HG03520 (cell line): ENCODE measurements around the gene RBFOX1.

Experiments used
- ATAC-seq: cut with Tn5 transposase; IDR thresholded peaks from one replicate; pipeline ENCODE4 v1.9.1; 2021; ENCODE audit warnings: mild to moderate bottlenecking, moderate library complexity; ENCODE audit not compliant: unreplicated experiment

The RBFOX1 gene

DNA sequence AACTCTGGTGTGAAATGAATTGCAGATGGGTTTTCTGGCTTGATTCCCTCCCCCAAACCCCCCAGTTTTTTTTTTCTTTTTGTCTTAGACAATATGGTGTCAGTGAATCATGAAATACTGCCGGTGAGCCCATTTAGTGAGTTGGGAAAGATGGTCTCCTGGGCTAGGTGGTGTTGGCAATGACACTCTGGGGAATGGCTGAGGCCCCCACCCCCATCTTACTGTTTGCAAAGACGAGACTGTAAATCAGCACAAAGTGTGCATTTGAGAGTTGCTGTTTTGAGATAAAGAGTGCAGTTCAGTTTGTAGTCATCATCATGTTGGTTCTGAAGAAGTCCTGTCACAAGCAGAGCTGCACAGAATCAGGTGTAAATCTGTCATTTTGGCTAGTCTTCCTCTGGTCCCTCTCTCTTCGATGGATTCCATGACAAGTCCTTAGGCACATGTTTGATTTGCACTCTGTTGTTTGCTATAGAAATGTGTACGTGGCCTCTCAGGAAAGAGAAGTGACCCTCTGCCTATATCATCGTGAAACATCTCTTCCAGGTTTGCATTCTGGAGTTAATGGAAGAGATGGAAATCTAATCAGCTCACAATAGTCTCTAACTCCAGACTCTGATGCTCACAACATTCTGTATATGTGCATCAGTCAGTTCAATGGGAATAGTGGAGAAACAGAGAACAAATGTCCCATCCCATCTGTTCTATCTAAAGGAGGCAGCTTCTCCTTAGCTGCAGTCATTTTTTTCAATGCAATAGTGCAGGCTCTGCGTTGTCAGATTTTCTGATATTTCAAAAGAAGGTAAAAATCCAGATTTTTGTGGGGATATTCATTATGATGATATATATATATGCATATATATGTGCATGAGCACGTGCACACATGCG is 34.6 kb downstream of the RBFOX1 start:
- ATAC-seq: no peak

DNA sequence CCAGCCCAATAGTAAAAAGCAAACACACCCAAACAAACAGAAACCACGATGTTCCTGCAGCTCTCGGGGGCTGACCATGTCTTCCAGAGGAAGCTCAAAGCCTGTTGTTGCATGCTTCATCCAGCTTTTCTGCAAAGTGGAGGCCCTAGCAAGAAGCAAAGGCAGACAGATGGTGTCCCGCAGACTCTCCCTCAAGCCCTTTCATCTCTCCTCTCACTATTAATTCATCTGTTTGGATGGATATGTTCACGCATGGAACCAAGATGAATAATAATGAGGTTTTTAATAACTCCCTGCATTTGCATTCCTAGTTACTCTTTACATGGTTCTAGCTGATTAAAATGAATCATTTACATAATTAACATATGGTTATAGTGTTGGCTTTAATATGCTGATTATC is 36.6 kb downstream of the RBFOX1 start:
- ATAC-seq: no peak

DNA sequence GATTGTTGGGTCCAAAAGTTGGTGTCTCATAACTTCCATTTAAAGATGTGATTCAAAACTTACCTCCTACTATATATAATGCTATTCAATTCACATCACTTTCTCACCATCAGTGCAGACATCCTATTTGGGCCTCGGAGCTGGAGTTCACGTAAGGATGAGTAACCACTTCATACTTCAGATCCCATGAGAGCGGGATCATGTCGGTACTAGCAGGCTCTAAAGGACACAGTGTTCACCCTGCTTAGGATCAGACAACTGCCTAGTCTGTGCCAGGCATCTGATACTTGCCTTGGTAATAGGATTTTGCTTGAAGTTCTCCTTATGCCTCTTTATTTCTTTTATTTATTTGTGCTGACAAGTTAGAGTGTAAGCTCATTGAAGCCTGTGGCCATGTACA is 39.5 kb downstream of the RBFOX1 start:
- no peak for ATAC-seq

DNA sequence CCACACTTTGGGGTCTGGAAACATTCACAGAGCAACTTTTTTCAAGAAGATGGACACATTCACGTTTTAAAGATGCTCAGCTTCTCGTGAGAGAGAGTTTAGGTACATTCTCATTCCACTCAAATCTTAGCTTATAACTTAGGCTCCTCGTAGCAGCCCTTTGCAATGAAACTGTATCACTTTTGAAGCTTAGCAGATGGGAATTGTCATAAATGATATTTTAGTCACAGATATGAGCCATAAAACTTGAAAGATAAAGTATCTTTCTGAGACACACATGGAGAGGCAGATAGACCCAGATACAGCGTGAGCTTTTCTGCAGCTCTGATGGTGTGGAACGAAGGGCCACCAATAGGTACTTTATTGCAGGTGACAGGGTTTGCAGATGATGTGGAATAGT is 41.1 kb downstream of the RBFOX1 start:
- ATAC-seq: no peak

DNA sequence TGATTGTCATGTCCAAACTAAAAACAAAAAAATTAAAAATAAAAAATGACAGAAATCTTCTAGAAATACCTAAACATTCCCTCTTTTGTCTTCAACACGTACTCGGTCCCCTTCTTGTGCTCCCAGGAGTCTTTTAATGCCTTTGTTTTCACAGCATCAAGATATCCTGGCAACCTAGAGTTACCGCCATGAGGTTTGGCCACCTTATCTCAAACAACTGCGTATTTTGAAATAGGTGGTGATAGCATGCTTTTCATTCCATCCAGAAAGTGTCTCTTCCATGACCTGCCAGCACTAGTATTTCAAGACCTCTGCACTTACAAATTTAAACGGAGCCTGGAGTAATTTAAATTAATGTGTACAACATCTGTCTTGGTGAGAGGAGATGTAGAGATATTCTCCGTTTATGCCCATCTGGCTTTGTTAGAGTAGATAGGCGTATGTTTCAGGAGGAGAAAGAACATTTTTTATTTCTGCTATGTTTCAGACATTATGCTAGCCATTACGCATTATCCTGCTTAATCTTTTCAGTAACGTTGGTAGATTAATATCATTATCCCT is 42.0 kb downstream of the RBFOX1 start:
- no peak for ATAC-seq

DNA sequence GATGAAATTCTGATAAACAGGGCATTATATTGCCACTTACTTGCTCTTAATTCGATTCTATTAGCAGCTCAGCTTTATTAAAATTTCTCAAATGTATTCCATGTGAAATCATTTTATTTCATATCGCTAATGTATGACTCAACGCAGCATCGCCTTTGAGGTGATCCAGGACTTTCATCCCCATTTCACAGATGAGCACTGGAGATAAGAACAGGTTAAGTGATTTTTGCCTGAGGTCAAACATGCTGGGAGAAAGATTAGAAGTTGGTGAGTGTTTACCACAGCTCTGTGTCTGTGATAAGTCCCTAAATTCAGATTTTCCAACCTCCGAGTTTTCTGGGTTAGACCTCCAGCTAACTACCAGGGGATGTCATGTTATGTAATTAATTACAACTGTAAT is 43.6 kb downstream of the RBFOX1 start:
- ATAC-seq: no peak

DNA sequence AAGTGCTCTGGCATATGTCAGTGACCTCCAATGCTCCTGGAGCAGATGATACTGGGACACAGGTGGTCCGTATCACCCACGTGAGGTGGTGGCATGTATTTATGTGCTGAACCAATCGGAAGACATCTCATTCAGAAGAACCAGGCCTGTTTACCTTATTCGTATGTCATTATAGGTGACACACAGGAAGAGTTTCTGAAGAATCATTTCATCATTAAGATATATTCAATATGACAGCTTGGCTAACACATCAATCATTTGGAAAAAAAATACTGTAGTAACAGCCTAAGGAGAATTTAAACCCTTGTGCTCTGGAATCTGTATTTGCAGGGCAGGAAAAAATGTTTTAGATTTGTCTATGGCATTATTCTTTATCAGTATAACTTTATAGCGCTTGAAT is 44.6 kb downstream of the RBFOX1 start:
- no peak for ATAC-seq

DNA sequence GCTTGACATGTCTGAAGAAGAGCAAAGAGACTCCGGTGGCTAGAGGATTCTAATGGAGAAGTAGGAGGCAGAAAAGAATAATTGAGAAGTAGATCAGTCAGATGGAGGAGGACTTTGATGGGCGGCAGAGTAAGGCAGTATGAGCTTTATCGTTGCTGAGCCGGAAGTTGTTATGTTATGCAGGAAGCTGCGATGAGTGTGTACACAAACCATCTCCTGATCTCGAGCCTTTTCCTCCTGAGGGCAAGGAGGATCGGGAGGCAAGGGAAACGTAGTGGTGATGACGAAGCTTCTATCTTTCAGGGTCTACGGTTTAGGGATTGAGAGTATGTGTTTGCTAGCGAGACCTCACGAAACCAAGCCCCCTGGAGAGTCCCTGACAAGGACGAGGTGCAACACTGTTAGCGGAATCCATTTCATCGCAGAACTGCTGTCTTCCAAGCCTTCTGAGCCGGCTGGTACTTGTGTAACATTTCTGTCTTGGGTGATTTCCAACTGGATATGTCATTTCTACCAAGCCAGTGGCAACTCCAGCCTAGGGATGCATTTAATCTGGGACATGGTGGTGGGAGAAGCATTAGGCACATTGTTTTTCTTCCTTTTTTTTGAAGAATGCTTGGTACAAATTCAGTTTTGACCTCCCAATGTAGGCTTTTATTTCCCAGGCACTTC is 45.5 kb downstream of the RBFOX1 start:
- ATAC-seq: no peak

DNA sequence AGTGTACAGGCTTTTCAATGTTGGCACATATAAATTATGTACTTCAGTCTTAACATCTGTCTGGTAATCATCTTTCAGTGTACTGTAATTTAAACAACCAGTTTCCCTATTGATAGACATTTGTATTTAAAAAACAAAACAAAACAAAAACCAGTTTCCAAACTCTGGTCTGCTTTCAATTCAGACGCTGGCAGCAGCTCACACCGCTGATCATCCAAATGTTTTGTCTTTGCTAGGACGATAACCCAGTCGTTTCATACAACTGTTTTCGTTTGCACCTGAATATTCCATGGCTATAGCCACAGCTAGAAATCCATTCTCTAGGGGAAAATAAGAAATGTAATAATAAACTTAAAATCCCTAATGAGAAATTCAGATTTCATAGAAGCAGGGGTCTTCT is 47.8 kb downstream of the RBFOX1 start:
- ATAC-seq: no peak

DNA sequence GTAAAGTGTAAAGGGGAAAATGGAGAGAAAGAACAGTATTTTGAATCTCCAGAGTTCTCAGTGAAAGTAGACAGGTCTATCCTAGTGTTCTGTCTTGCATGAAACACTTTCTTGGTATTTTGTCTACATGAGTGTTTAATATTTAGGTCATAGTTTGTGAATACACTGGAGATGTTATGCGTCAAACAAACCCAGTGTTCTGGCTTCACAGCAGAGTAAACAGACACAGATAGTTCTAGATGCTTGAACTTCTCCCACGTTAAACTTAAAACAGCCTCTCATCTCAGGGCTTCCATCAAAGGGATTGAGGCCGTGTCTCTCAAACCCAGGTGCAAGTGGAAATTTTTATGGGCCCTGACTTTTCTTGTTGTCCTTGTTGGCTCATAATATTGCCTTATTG is 48.3 kb downstream of the RBFOX1 start:
- ATAC-seq: no peak

DNA sequence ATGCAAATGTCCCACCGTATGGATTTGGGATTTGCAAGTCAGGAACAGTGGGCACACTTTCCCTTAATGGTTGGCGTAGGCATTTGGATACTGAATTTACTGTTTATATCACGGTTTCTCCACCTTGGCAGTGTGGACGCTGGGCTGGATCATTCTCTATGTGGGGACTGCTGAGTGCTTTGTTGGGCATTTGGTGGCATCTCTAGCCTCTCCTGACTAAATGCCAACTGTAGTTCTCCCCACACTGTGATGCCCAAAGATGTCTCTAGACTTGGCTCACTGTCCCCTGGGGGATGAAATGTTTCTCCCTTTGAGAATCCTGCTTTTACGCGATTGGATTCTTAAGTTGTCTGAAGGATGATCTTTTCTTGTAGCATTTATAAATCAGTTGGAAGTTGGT is 49.0 kb downstream of the RBFOX1 start:
- ATAC-seq: no peak

DNA sequence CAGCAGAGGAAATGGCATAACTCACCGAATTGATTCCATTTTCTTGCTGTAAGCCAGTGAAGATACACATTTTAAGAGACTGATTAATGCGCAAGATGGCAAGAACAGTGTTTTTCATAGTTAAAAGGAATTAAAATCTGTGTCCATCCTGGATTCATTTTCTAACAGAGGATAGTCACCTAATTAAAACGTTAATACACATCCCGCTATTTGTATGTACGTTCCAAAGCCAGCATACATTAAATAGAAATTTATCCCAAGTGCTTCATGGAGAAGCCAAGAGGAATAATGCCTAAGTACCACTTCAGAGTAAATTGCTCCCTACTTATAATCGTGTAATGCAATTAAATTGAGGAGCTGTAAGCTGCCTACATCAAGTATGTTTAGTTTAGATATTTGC is 49.9 kb downstream of the RBFOX1 start:
- ATAC-seq: no peak

DNA sequence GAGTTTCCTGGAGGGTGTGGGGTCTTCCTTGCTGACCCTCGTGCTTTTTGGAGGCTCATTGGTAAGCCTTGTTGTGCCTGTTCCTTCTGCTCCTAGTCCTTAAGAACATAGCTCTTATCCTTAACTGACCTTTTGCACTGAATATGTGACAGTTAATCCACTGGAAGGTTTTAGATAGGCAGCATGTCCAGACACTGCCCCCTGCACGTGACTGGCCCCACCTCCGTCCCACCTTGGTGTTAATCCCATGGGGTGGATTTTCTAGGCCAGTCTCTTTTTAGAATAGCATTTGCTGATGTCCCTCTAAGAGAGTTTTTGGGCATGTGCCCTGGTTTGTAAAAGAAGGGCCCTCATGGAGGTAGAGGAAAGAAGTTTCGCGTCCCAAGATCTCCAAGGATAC is 58.3 kb downstream of the RBFOX1 start:
- no peak for ATAC-seq

DNA sequence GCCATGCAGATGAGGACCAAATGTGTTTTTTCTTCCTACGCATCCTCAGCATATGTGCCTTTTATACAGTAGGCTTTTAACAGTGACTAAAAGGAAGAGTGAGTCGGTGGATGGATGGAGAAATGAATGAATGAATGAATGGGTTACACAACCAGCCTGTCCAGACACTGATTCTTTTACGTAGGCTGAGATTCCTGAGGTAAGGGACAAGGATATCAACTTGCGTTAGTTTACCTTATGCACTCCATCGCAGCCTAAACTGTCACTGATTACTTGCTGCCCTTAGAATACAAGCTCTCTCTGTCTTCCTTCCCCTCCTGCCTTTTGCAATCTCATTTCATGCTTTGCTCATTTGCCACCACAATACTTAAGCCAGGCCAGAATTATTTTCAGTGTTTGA is 59.0 kb downstream of the RBFOX1 start:
- ATAC-seq: no peak

DNA sequence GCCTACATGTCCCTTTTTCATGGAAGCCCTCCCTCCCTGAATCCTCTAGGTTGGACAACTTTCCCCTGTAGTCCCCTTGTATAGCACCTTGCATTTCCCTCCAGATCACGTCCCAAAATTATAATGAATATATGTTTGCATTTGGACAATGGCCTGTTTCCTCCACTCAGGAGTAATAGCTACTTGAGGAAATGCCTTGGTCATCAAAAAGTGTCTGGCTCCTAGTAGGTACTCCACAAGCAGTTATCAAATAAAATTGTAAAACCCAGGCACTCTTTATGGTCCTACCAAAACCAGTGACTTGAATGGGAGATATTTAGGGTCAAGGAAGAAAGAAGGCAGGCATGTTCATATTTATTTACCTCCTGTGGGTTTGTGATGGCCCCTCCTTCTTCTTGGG is 59.6 kb downstream of the RBFOX1 start:
- ATAC-seq: no peak

DNA sequence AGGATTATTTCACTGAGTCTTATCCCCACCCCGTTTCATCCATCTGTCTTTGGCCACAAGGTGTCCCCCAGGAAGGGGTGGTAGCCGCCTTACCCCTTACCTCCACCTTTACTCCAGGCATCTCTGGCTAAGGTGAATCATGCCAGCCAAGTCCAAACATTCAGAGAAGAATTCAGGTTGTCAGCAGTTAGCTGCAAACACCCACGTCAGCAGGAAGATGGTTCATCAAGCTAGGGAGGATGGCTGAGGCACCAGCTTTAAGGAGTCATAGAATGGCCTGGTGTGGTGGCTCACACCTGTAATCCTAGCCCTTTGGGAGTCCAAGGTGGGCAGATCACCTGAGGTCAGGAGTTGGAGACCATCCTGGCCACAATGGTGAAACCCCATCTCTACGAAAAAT is 61.0 kb downstream of the RBFOX1 start:
- ATAC-seq: no peak

DNA sequence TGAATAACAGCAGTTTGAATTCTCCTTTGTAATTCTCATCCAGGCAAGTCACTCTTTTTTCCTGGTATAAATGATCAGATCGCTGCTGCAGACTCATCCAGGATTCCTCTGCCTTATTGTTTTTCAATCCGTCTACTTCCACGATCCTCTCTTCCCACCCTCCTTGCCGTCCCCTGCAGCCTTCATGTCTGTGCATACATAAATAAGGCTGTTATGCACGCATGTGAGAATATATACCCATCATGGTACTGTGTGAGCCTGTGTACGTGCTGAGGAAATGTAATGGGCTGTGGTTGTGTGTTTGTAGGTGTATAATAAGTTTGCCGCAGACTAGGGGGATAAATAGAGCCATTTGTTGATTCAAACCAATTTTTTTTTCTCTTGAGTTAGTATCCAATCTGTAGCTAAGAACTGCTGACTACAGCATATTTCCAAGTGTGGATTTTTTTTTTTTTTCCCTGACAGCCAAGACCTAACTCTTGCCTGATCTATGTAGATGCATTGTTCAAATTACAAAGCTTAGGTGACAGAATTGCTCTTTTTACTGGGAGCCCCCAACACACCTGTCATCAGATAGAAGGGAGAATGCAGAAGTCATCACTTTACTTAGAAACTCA is 62.2 kb downstream of the RBFOX1 start:
- ATAC-seq: no peak

DNA sequence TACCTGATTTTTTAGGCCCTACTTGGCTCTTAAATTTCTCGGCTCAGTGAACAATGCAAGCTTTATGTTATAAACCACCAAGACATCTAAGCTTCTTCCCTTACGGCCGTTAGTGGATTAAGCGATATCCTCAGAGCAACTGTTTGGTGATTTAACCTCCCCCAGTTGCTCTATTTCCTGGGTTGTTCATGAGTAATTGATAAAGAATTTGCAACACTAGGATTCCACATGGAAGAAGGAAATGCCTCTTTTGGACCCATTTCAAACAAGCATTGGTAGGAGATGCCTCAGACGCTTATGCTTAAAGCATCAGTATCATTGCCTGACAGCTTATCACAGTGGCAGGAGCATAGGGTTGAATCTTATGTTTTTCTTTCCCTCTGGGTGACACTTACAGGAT is 65.3 kb downstream of the RBFOX1 start:
- ATAC-seq: no peak

DNA sequence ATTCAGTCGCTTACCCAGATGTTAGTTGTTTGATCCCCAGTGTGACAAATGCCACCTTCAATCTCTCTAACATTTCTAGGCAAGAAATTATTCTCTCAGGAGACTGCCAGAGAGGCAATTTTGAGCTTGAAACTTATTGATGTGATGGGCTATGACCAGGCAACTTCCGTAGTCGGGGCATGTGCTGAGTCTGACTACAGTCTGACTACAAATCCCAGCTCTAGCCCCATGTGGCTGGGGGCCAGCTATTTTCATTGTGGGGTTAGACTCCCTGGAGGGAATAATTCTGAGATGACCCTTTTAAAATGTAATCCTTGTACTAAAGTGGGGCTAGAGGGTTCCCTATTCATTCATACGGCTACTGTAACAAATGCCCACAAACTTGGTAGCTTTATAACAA is 65.9 kb downstream of the RBFOX1 start:
- no peak for ATAC-seq

DNA sequence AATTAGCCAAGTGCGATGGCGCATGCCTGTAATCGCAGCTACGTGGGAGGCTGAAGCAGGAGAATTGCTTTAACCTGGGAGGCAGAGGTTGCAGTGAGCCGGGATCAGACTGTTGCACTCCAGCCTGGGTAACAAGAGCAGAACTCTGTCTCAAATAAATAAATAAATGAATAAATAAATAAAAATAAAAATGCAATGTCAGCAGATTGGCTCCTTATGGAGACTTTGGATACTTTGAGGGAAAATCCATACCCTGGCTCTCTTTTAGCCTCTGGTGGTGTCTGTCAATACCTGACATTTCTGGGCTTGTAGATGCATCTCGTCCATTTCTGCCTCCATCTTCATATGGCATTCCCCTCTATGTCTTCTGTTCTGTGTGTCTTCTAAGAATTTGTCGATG is 66.7 kb downstream of the RBFOX1 start:
- ATAC-seq: no peak

DNA sequence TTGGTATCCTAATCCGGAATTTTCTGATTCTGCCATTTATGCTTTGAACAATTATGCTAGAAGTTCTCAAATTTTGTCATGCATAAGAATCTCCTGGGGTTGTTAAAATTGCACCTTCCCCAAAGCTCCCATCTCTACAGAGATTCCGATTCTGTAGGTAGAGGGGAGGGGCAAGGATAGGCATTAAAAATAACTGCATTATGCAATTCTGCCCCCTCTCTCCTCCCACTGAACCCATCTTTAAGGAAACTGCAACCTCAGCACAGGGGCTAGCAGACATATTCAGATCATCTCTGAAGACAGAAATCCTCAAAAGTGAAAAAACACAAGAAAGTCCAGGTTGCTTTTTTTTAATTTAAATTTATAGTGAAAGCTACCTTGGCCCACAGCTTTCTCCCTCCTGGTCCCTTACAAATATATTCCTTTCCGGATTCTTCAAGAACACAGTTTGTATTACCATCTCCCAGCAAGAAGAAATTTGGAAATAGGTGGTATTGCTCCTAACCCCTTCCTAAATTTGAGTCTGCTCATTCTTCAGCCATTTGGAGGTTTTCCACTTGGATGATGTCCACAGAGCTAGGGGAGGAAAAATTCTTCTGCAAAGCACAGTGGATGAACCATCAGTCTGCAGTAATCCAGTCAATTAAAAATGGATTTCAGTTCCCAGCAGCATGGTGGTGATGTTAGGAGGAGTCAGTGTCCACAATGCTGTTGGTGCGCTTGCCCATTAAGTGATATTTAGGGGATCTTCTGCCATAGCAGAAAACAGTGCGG is 67.7 kb downstream of the RBFOX1 start:
- ATAC-seq: no peak
